ENCODE data around the gene ALG2. TPM values are rescaled to one million over a fixed set of nuclear protein-coding genes. Genes with fewer than 3 reads are reported as not detected.
A peak's percentile ranks its signal among the peaks of the same experiment; 100 is the strongest.

The ALG2 gene
- polyA plus RNA-seq, 3 donors, result 15.9 to 25.5 (median 23.6) TPM

- peak overlapping the region in 1 of 7 donors; percentile 39 for H3K27ac Mint-ChIP-seq
- Histone ChIP-seq H3K9me3 (replicated peaks in 1 of 2; ENCODE audit: control insufficient read depth in 1 of 2, insufficient read depth in 1 of 2, low read length in 2 of 2) (peaks cover 0 to 5% of the 10 kb centered on the region in 2 donors), H3K4me1 (ENCODE audit: control insufficient read depth in 1 of 2, insufficient read depth in 2 of 2, low read length in 2 of 2) (peaks cover 10 to 17% of the 10 kb centered on the region in 2 donors), H3K79me2 (ENCODE audit: insufficient read depth, low read length) (no peaks in the 10 kb centered on the region), H3K9ac (ENCODE audit: insufficient read depth, low read length, poor library complexity, severe bottlenecking) (no peak overlapping the region), H2AFZ (ENCODE audit: insufficient read depth, low read depth, low read length, poor library complexity, severe bottlenecking) (no peak overlapping the region), H3K4me2 (replicated peaks; ENCODE audit: extremely low read depth, low read length, poor library complexity, severe bottlenecking) (no peak overlapping the region), H3K27ac (ENCODE audit: low read depth in 1 of 2, low read length in 2 of 2) (no peak overlapping the region), H3K27me3 (ENCODE audit: control insufficient read depth in 2 of 2, insufficient read depth in 2 of 2, low read length in 2 of 2) (no peaks in the 10 kb centered on the region), H3K4me3 (replicated peaks in 1 of 3; ENCODE audit: low read depth in 2 of 3, low read length in 3 of 3) (no peak overlapping the region), H3K36me3 (replicated peaks in 1 of 2; ENCODE audit: control insufficient read depth in 1 of 2, insufficient read depth in 2 of 2, low read length in 2 of 2) (peaks cover 3 to 6% of the 10 kb centered on the region in 2 donors), H4K20me1 (ENCODE audit: insufficient read depth, low read length) (peaks cover 9% of the 10 kb centered on the region)
- TF ChIP-seq CTCF (IDR thresholded peaks at IDR 0.05), result no peak
- no peak for DNase-seq
- peaks cover 9 to 27% (median 12%) of the 10 kb centered on the region in 7 donors for H3K9me3 Mint-ChIP-seq
- H3K36me3 Mint-ChIP-seq, result peaks cover 4 to 11% of the 10 kb centered on the region in 2 donors
- no peak overlapping the region for H3K4me3 Mint-ChIP-seq
- H3K27me3 Mint-ChIP-seq (ENCODE audit: low read depth in 3 of 3), result peaks cover 0 to 5% (median 2%) of the 10 kb centered on the region in 3 donors
- H3K4me1 Mint-ChIP-seq, result peaks cover 30% of the 10 kb centered on the region
- intact Hi-C loops (cut with micrococcal nuclease), result loop anchor here in 1 of 2 donors (10.0 kb wide), 1 partner anchor 884 kb away; the partner anchor contains the start of genes ERP44 and INVS
These were observed 11.2 kb downstream of the ALG2 start for GRCh38 chr9:99210572-99210971.

GRCh38 chr9:99201603-99202002 lies 20.1 kb downstream of the ALG2 start:
- Histone ChIP-seq H3K79me2 (ENCODE audit: insufficient read depth, low read length) (no peaks in the 10 kb centered on the region), H3K4me2 (replicated peaks; ENCODE audit: extremely low read depth, low read length, poor library complexity, severe bottlenecking) (no peak overlapping the region), H3K27me3 (ENCODE audit: control insufficient read depth in 2 of 2, insufficient read depth in 2 of 2, low read length in 2 of 2) (no peaks in the 10 kb centered on the region), H3K27ac (ENCODE audit: low read depth in 1 of 2, low read length in 2 of 2) (no peak overlapping the region), H3K4me3 (replicated peaks in 1 of 3; ENCODE audit: low read depth in 2 of 3, low read length in 3 of 3) (no peak overlapping the region), H3K4me1 (ENCODE audit: control insufficient read depth in 1 of 2, insufficient read depth in 2 of 2, low read length in 2 of 2) (no peaks in the 10 kb centered on the region), H3K36me3 (replicated peaks in 1 of 2; ENCODE audit: control insufficient read depth in 1 of 2, insufficient read depth in 2 of 2, low read length in 2 of 2) (no peaks in the 10 kb centered on the region), H4K20me1 (ENCODE audit: insufficient read depth, low read length) (no peaks in the 10 kb centered on the region), H3K9ac (ENCODE audit: insufficient read depth, low read length, poor library complexity, severe bottlenecking) (no peak overlapping the region), H3K9me3 (replicated peaks in 1 of 2; ENCODE audit: control insufficient read depth in 1 of 2, insufficient read depth in 1 of 2, low read length in 2 of 2) (no peaks in the 10 kb centered on the region), H2AFZ (ENCODE audit: insufficient read depth, low read depth, low read length, poor library complexity, severe bottlenecking) (no peak overlapping the region)
- H3K36me3 Mint-ChIP-seq, result no peaks in the 10 kb centered on the region
- H3K9me3 Mint-ChIP-seq, result peaks cover 0 to 4% (median 0%) of the 10 kb centered on the region in 7 donors
- no peak overlapping the region for H3K4me3 Mint-ChIP-seq
- H3K4me1 Mint-ChIP-seq, result peaks cover 5% of the 10 kb centered on the region
- WGBS (ENCODE audit: insufficient coverage), result 100% methylated on average over 2 of the region's 5 CpGs
- peaks cover 0 to 6% (median 3%) of the 10 kb centered on the region in 3 donors for H3K27me3 Mint-ChIP-seq (ENCODE audit: low read depth in 3 of 3)
- intact Hi-C loops (cut with micrococcal nuclease), result no loop called here
- H3K27ac Mint-ChIP-seq, result no peak overlapping the region
- no peak for DNase-seq
- TF ChIP-seq CTCF (IDR thresholded peaks at IDR 0.05), result no peak
